IMR-90 (cell line): Measurements from ENCODE around the gene ZGLP1. TPM values are rescaled to one million over a fixed set of nuclear protein-coding genes. Genes with fewer than 3 reads are reported as not detected.

Experiments
- ATAC-seq: fragments of 200-7000 bp; cut with Tn5 transposase; 2 replicates; pipeline ENCODE4 v1.9.1; 2020; ENCODE audit warnings: low read depth, mild to moderate bottlenecking, moderate library complexity
- BruUV-seq: library from RNA; stranded (reverse); fragments of 400-500 nt; replicated peaks from 2 replicates; lab custom pipeline; 2021; lab: Mats Ljungman, UMichigan
- CTCF ChIA-PET: fragments of 300-600 bp; formaldehyde crosslinking; extraction: SDS; loops from one replicate; lab custom pipeline; 2021; ENCODE audit warnings: antibody characterized with exemption; lab: Yijun Ruan, JAX
- POLR2A ChIA-PET: fragments of 300-600 bp; sonication (Branson Sonifier 250); formaldehyde crosslinking; loops from one replicate; lab custom pipeline; 2022; ENCODE audit warnings: antibody characterized with exemption; ENCODE audit not compliant: unreplicated experiment; lab: Charles Lee
- DNase-seq: peaks from one replicate; pipeline ENCODE4 v3.0.0; 2013
- H2AFZ ChIP-seq: replicated peaks from 2 replicates; pipeline ENCODE3; 2013; ENCODE audit warnings: low read length, mild to moderate bottlenecking; ENCODE audit not compliant: poor library complexity
- H2AK5ac ChIP-seq: 2 replicates; pipeline ENCODE4 v1.6.1; 2013; ENCODE audit warnings: low read depth, low read length, inconsistent platforms
- H2AK9ac ChIP-seq: replicated peaks from 2 replicates; pipeline ENCODE3; 2013; ENCODE audit warnings: mild to moderate bottlenecking, low read depth, low read length, moderate library complexity; ENCODE audit not compliant: poor library complexity
- H2BK120ac ChIP-seq: 2 replicates; pipeline ENCODE4 v1.6.1; 2013; ENCODE audit warnings: low read depth, low read length, inconsistent platforms
- H2BK15ac ChIP-seq: 3 replicates; pipeline ENCODE4 v1.6.1; 2013; ENCODE audit warnings: low read depth, low read length, inconsistent platforms
- H2BK20ac ChIP-seq: 2 replicates; pipeline ENCODE4 v1.6.1; 2013; ENCODE audit warnings: low read depth, mild to moderate bottlenecking, inconsistent platforms, low read length, moderate library complexity
- H2BK5ac ChIP-seq: 2 replicates; pipeline ENCODE4 v1.6.1; 2013; ENCODE audit warnings: mild to moderate bottlenecking, low read depth, low read length, inconsistent platforms; ENCODE audit not compliant: poor library complexity, severe bottlenecking
- H3K14ac ChIP-seq: replicated peaks from 2 replicates; pipeline ENCODE4 v1.6.1; 2013; ENCODE audit warnings: low read depth, low read length, inconsistent platforms
- H3K18ac ChIP-seq: 2 replicates; pipeline ENCODE4 v1.6.1; 2013; ENCODE audit warnings: low read depth, low read length, control low read depth
- H3K23ac ChIP-seq: 2 replicates; pipeline ENCODE4 v1.6.1; 2013; ENCODE audit warnings: low read depth, low read length, inconsistent platforms
- H3K27ac ChIP-seq: 2 replicates; pipeline ENCODE4 v1.5.1; 2013; ENCODE audit warnings: mild to moderate bottlenecking, control low read depth, low read length; ENCODE audit not compliant: insufficient read depth
- H3K27me3 ChIP-seq: 2 replicates; pipeline ENCODE4 v1.6.1; 2013; ENCODE audit warnings: low read length; ENCODE audit not compliant: control insufficient read depth, insufficient read depth
- H3K36me3 ChIP-seq: 2 replicates; pipeline ENCODE4 v1.6.1; 2013; ENCODE audit warnings: low read length, mixed read lengths; ENCODE audit not compliant: control insufficient read depth, insufficient read depth
- H3K4ac ChIP-seq: 2 replicates; pipeline ENCODE4 v1.6.1; 2013; ENCODE audit warnings: low read depth, low read length, inconsistent platforms
- H3K4me1 ChIP-seq: 2 replicates; pipeline ENCODE4 v1.6.1; 2013; ENCODE audit warnings: low read length, mixed read lengths; ENCODE audit not compliant: control insufficient read depth, insufficient read depth
- H3K4me2 ChIP-seq: 2 replicates; pipeline ENCODE4 v1.6.1; 2013; ENCODE audit warnings: low read depth, mild to moderate bottlenecking, control low read depth, low read length, moderate library complexity
- H3K4me3 ChIP-seq: 2 replicates; pipeline ENCODE4 v1.5.1; 2013; ENCODE audit warnings: low read depth, mild to moderate bottlenecking, control low read depth, low read length, moderate library complexity; ENCODE audit not compliant: insufficient read depth
- H3K56ac ChIP-seq: 2 replicates; pipeline ENCODE4 v1.6.1; 2013; ENCODE audit warnings: low read length, inconsistent platforms; ENCODE audit not compliant: insufficient read depth; ENCODE audit errors: extremely low read depth
- H3K79me1 ChIP-seq, 2 experiments: 2 replicates each; pipeline ENCODE4 v1.6.1; 2013; ENCODE audit warnings: low read length in 2 of 2, inconsistent platforms in 1 of 2, low read depth in 1 of 2
- H3K9ac ChIP-seq: 2 replicates; pipeline ENCODE4 v1.6.1; 2013; ENCODE audit warnings: low read depth, low read length, control low read depth
- H3K9me1 ChIP-seq: 2 replicates; pipeline ENCODE4 v1.6.1; 2013; ENCODE audit warnings: low read length, inconsistent platforms; ENCODE audit not compliant: insufficient read depth
- H3K9me3 ChIP-seq: 2 replicates; pipeline ENCODE4 v1.6.1; 2013; ENCODE audit warnings: low read length; ENCODE audit not compliant: control insufficient read depth, insufficient read depth
- H4K20me1 ChIP-seq: 2 replicates; pipeline ENCODE4 v1.6.1; 2013; ENCODE audit warnings: low read length, inconsistent platforms; ENCODE audit not compliant: insufficient read depth
- H4K5ac ChIP-seq: 2 replicates; pipeline ENCODE4 v1.6.1; 2013; ENCODE audit warnings: mild to moderate bottlenecking, low read depth, low read length, control low read depth
- H4K8ac ChIP-seq, 2 experiments: 2 replicates each; pipeline ENCODE4 v1.6.1; 2013; ENCODE audit warnings: low read depth in 2 of 2, low read length in 2 of 2, control low read depth in 1 of 2, inconsistent platforms in 1 of 2
- H4K91ac ChIP-seq: 2 replicates; pipeline ENCODE4 v1.6.1; 2013; ENCODE audit warnings: low read depth, low read length, inconsistent platforms; ENCODE audit not compliant: insufficient read depth
- BHLHE40 ChIP-seq: fragments of 150-350 bp; IDR thresholded peaks from 2 replicates; pipeline ENCODE4 v1.6.1; 2016; ENCODE audit warnings: mild to moderate bottlenecking, low read depth, low read length
- CEBPB ChIP-seq: IDR thresholded peaks from 2 replicates; pipeline ENCODE4 v1.6.1; 2012; ENCODE audit warnings: low read depth, low read length, improper control_type of control experiment
- FOS ChIP-seq: fragments of 150-350 bp; IDR thresholded peaks from 2 replicates; pipeline ENCODE4 v1.6.1; 2016; ENCODE audit warnings: low read depth, low read length
- MAFK ChIP-seq: IDR thresholded peaks from 2 replicates; pipeline ENCODE4 v1.6.1; 2012; ENCODE audit warnings: low read depth, low read length, improper control_type of control experiment
- MAZ ChIP-seq: IDR thresholded peaks from 2 replicates; pipeline ENCODE4 v1.6.1; 2012; ENCODE audit warnings: low read depth, mild to moderate bottlenecking, low read length, improper control_type of control experiment, moderate library complexity, borderline replicate concordance
- MXI1 ChIP-seq: IDR thresholded peaks from 2 replicates; pipeline ENCODE4 v1.6.1; 2012; ENCODE audit warnings: low read depth, mild to moderate bottlenecking, low read length, moderate library complexity, borderline replicate concordance
- NFE2L2 ChIP-seq: fragments of 150-350 bp; IDR thresholded peaks from 2 replicates; pipeline ENCODE4 v1.6.1; 2016; ENCODE audit warnings: low read depth, mild to moderate bottlenecking, low read length
- RAD21 ChIP-seq: IDR thresholded peaks from 2 replicates; pipeline ENCODE4 v1.6.1; 2012; ENCODE audit warnings: low read length, improper control_type of control experiment
- RFX5 ChIP-seq: IDR thresholded peaks from 2 replicates; pipeline ENCODE4 v1.8.0; 2012; ENCODE audit warnings: low read depth, mild to moderate bottlenecking, low read length, moderate library complexity
- WGBS, 2 experiments: methylation state at CpG; one replicate each; pipeline versions ENCODE4 v1.1.5 to v1.1.7; 2013; ENCODE audit warnings: missing lambda C conversion rate in 2 of 2; ENCODE audit not compliant: insufficient read length in 1 of 2; ENCODE audit errors: extremely low coverage in 2 of 2; 5-methylcytosine and 5-hydroxymethylcytosine counted together
- dilution Hi-C: fragments of 300-500 bp; cut with HindIII; formaldehyde crosslinking; loops from one replicate; pipeline ENCODE4 v1.14.3; 2018; ENCODE audit warnings: low sequenced_read_pairs; ENCODE audit not compliant: unreplicated experiment
- in situ Hi-C: fragments of 300-500 bp; cut with MboI; formaldehyde crosslinking; loops from 3 replicates; pipeline ENCODE4 v1.14.3; 2019; ENCODE audit warnings: low sequenced_read_pairs, inconsistent platforms, mixed read lengths
- intact Hi-C: fragments of 100-400 bp; cut with micrococcal nuclease; formaldehyde crosslinking; loops from 2 replicates; pipeline ENCODE4 v1.10.0; 2022
- polyA plus RNA-seq, 3 experiments: library from polyadenylated mRNA; depleted of rRNA; stranded (reverse); fragments of >200 nt; gene quantifications; 2 replicates each; pipeline ENCODE4 v1.2.3, GENCODE V29; 2012; ENCODE audit warnings: low replicate concordance in 1 of 3
- total RNA-seq: library from RNA; depleted of rRNA; stranded (reverse); fragments of >200 nt; gene quantifications from 2 replicates; pipeline ENCODE4 v1.2.3, GENCODE V29; 2012
- TF ChIP-seq, protein P1 (sequence below): conservative IDR thresholded peaks from 2 replicates; pipeline ENCODE4 v1.5.1; 2012; ENCODE audit warnings: mild to moderate bottlenecking, low read depth, low read length, improper control_type of control experiment
- TF ChIP-seq, protein P2 (sequence below): fragments of 150-350 bp; IDR thresholded peaks from 2 replicates; pipeline ENCODE4 v1.6.1; 2017; ENCODE audit warnings: mild to moderate bottlenecking, antibody characterized with exemption, low read length, low read depth

Gene ZGLP1
- total and polyA plus RNA-seq, 2 of the 4 experiments (the other 2 are of a cell fraction) = 0.54 to 3.1 TPM

GRCh38 chr19:10339977-10340376, 30.4 kb upstream of the ZGLP1 start:
- POLR2A ChIA-PET = no interaction called here
- H3K79me1 ChIP-seq = peaks cover 0 to 1% of the 10 kb centered on the region in 2 experiments; a peak in 1 of 4 replicates
- no peak overlapping the region for H2BK120ac ChIP-seq
- H3K4ac ChIP-seq = no peak overlapping the region
- H2AK5ac ChIP-seq = no peak overlapping the region
- H2BK20ac ChIP-seq = no peak overlapping the region
- no peak for DNase-seq
- dilution Hi-C loops = no loop called here
- H3K27me3 ChIP-seq = no peaks in the 10 kb centered on the region
- no peak overlapping the region for H3K4me3 ChIP-seq
- no peak overlapping the region for H3K18ac ChIP-seq
- no peak overlapping the region for H2AK9ac ChIP-seq
- H3K27ac ChIP-seq = no peak overlapping the region
- TF ChIP-seq MAFK (no peak), RAD21 (no peak), CEBPB (no peak), NFE2L2 (no peak), RFX5 (no peak), MAZ (no peak), BHLHE40 (no peak), MXI1 (no peak), FOS (no peak)
- TF ChIP-seq, protein P1, sequence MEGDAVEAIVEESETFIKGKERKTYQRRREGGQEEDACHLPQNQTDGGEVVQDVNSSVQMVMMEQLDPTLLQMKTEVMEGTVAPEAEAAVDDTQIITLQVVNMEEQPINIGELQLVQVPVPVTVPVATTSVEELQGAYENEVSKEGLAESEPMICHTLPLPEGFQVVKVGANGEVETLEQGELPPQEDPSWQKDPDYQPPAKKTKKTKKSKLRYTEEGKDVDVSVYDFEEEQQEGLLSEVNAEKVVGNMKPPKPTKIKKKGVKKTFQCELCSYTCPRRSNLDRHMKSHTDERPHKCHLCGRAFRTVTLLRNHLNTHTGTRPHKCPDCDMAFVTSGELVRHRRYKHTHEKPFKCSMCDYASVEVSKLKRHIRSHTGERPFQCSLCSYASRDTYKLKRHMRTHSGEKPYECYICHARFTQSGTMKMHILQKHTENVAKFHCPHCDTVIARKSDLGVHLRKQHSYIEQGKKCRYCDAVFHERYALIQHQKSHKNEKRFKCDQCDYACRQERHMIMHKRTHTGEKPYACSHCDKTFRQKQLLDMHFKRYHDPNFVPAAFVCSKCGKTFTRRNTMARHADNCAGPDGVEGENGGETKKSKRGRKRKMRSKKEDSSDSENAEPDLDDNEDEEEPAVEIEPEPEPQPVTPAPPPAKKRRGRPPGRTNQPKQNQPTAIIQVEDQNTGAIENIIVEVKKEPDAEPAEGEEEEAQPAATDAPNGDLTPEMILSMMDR = no peak
- TF ChIP-seq, protein P2, sequence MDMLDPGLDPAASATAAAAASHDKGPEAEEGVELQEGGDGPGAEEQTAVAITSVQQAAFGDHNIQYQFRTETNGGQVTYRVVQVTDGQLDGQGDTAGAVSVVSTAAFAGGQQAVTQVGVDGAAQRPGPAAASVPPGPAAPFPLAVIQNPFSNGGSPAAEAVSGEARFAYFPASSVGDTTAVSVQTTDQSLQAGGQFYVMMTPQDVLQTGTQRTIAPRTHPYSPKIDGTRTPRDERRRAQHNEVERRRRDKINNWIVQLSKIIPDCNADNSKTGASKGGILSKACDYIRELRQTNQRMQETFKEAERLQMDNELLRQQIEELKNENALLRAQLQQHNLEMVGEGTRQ = no peak
- intact Hi-C loops = no loop called here
- no peak overlapping the region for H3K14ac ChIP-seq
- no TSS peak for BruUV-seq
- no peak overlapping the region for H2BK5ac ChIP-seq
- no peak for ATAC-seq
- no peak overlapping the region for H3K4me2 ChIP-seq
- H4K91ac ChIP-seq = no peak overlapping the region
- H4K8ac ChIP-seq = no peak overlapping the region
- H2AFZ ChIP-seq = no peak overlapping the region
- H3K56ac ChIP-seq = no peak overlapping the region
- H4K5ac ChIP-seq = no peak overlapping the region
- no peaks in the 10 kb centered on the region for H4K20me1 ChIP-seq
- WGBS, 2 experiments = no CpG with 5 or more reads among the region's 5 CpGs
- no peaks in the 10 kb centered on the region for H3K9me3 ChIP-seq
- no peak overlapping the region for H3K9ac ChIP-seq
- no peaks in the 10 kb centered on the region for H3K9me1 ChIP-seq
- in situ Hi-C loops = no loop called here
- CTCF ChIA-PET = no interaction called here
- no peak overlapping the region for H2BK15ac ChIP-seq
- H3K36me3 ChIP-seq = no peaks in the 10 kb centered on the region
- H3K4me1 ChIP-seq = no peaks in the 10 kb centered on the region
- no peak overlapping the region for H3K23ac ChIP-seq
